HG03439 (cell line): ENCODE measurements around the gene BRINP1.

ENCODE experiments used
- ATAC-seq: cut with Tn5 transposase; IDR thresholded peaks from one replicate; pipeline ENCODE4 v1.9.1; 2021; ENCODE audit warnings: mild to moderate bottlenecking, moderate library complexity; ENCODE audit not compliant: unreplicated experiment

Gene BRINP1

DNA sequence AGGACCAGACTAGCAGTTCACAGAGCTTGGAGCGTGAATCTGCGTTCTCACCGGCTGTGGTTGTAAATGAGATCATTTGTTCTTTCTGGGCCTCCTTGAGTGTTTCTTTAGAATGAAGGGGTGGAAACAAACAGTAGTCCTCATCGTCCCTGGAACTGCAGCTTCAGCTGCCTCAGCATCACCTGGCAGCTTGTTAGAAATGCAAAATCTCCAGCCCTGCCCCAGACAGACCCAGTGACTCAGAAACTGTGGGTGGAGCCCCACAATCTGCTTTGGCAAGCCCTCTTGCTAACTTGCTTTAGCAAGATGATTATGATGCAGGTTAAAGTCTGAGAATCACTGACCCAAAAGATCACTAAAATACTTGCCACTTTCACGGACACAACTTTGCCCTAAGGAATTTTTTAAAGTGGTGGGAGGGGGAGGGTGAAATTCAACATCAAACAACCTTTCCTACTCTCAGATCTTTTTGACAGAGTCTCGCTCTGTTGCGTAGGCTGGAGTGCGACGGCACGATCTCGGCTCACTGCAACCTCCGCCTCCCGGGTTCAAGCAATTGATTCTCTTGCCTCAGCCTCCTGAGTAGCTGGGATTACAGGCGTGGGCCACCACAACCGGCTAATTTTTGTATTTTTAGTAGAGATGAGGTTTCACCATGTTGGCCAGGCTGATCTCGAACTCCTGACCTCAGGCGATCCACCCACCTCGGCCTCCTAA, 86.0 kb downstream of the BRINP1 start:
- ATAC-seq: no peak

DNA sequence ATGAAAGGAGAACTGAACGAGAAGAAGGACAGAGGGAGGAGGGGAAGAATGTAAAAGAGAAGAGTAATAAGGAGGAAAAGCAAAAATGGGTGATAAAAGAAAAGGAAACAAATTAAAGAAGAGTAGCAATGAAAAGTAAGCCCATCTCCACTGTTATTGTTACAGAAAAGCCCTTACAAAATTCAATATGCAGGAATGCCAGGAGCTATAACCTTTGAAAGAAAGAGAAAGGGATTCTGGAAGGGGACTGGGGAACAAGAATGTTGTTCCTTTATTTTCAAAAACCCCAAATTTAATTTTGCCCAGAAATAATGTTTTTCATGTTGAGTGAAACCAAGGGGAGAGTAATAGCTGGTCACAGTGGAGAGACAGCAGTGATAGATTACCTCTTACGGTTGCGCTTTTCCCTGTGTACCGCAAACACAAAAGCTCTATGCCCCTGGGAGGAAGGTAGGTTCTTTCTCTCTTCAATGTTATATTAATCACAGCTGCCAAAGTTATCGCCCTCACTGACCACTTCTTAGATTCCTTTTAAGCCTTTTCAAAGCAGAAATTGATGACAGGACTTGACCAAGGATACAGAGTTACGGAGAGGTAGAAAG, 86.7 kb downstream of the BRINP1 start:
- ATAC-seq: no peak

GRCh38 chr9:119280740-119281485, 88.3 kb downstream of the BRINP1 start:
- ATAC-seq: no peak

DNA sequence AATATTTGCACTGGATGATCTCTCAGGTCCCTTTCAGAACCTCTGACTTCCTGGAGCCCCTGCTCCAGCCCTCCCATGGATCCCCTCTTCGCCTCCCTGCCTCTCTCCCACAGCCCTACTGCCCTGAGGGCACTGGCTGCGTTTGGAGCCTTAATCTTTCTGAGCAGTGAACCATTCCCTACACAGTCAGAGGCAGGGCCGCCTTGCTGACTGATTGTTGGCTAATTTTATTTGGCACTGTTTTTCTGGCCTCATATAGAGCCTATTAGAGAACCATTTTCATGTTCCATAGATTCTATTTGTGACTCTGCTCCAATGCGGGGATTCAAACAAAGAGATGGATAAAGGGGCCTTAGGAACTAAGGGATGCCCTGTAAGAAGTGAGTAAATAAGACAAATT, 91.1 kb downstream of the BRINP1 start:
- no peak for ATAC-seq

- ATAC-seq: no peak
Measured at GRCh38 chr9:119273984-119274665, 95.1 kb downstream of the BRINP1 start.

DNA sequence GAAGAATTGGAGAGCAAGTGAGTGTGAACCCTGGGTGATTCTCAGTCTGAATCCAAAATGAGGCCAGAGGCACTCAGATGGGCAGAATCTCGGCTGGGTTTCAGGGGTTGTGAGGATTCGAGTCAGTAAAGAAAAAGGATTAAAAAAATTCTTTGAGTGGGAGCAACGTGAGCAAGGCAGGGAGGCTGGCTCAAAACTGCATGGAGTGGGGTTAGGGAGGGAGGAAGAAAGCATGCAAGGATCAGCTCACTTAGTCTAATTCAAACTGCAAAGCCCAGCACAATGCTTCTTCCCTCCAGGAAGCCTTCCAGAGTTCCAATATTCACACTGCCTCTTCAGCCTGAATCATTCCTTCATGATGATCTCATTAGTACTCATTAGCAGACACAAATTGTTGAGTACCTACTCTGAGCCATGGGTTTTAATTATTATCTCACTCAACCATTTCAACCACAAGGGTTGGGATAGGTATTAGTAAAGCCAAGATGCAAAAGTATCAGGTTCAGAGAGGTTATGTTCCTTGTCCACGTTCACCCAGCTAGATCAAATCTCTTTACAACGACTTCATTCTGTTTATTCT, 95.8 kb downstream of the BRINP1 start:
- ATAC-seq: no peak

DNA sequence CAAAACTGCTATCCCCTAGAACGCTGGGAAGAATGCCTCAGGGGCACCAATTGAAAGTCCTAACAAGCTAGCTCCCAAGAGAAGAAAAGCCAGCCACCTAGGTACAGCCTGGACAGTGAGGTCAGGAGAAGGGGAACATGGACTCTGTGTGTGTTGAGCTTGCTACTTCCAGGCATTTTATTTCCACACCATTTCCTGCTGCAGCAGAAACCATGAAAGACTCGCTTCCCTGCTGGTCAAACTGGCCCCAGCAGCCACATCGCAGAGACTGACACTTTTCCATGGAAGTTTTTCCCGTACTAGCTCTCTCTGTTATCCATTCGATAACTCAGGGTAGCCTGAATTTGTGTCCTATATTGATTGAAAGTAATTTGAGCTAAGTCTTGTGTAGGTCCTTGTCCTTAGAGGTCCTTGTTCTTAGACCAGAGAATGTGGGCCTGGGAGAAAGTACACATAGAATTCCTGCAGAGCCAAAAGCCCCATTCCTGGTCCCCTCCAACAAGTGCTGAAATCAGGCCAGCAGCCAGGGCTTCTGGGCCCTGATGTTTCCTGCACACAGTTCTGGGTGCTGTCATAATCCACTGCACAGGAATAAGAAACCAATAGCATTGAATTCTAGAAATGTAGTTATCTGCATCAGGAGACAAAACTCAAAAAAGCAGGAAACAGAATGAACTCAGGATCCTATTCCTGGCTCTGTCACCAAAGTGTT, 96.6 kb downstream of the BRINP1 start:
- no peak for ATAC-seq

GRCh38 chr9:119268985-119269384, 100.2 kb downstream of the BRINP1 start:
- no peak for ATAC-seq

DNA sequence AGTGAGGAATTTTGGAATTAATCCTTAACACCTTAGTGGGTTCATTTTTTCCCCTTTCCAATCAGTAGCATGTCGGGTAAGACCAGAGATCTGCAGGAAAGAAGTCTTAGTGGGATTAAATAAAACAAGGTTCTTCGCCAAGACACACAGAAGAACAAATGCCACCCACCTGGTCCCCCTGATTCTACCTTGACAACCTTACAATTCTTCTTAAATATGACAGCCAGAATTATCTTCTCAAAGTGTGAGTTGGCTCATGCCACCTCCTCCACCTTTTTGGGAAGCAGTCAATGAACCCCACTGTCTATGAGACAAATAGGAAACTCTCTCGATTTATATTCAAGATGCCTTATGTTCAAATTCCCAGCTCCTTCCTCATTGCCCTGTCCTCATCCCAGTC, 105.1 kb downstream of the BRINP1 start:
- no peak for ATAC-seq

DNA sequence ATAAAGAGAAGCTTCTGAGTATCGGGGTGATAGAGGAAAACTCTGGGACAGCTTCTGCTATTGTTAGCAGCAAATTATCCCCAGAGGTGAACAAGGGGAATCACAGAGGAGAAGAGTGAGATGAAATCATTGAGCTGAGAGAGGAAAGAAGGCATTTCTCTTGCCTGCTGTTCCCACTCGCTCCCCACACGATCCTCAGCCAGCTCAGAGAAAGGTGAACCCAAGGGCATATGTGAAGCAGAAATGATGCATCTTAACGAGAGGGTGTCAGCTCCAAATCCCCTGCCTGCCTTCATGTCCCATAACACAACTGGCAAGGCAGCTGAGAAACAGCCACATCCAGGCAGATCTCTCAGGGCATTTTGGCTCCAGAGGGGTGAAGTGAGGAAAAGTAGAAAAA, 111.6 kb downstream of the BRINP1 start:
- ATAC-seq: no peak

DNA sequence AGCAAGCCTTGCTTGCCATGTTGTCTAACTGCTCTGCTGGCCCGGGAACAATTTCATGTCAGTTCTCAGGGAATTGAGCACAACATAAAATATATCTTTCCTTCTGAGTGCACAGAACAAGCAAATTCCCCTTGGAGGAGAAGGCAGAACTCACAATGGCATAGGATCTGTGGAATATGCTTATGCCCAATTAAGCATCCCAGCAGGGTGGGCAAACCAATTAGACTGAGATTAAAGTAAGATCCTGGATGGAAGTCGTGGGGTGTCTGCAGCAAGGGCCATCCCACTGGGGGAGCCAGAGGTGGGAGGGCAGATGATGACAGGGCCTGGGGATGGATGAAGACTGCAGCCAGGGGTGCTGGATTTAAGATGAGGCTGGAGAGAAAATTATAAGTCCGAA, 114.1 kb downstream of the BRINP1 start:
- no peak for ATAC-seq

- ATAC-seq: no peak
Measured at GRCh38 chr9:119252671-119253299, 116.5 kb downstream of the BRINP1 start.

GRCh38 chr9:119251936-119252335, 117.3 kb downstream of the BRINP1 start:
- no peak for ATAC-seq

- ATAC-seq: no peak
Measured at GRCh38 chr9:119250730-119251129, 118.5 kb downstream of the BRINP1 start.

DNA sequence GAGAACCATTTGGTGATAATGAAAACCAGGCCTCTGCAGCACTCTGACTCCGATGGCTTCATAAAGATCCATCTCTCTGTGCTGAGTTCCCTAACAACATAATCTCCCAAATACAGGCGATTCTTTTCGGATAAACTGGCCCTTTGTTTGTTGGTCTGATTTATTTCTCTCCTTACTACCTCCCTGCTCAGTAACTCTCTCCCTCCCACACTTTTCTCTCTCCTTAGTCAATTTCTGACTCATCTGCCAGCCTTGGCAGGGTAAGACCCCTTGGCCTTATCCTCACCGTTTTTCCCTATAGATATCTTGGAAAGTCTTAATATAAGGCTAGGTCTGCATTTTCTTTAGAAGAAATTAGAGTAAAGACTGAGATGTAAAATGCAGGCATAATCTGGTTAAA, 128.7 kb downstream of the BRINP1 start:
- no peak for ATAC-seq

DNA sequence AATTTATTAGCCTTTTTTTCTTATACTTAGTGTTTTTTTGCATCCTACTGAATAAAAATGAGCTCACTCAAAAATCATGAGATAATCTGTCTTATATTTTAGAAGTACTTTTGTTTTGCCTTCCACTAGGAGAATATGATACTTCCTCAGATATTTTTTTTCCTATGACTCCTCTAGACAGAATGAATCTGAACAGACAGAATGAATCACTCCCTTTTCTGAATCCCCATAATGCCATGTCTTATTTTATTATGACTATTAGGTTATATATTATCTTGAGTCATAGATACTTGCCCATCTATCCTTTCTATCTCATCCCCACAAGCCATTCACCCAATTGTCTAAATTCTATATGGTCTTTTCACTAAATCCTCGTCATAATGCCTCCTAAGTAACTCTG, 134.6 kb downstream of the BRINP1 start:
- ATAC-seq: no peak

DNA sequence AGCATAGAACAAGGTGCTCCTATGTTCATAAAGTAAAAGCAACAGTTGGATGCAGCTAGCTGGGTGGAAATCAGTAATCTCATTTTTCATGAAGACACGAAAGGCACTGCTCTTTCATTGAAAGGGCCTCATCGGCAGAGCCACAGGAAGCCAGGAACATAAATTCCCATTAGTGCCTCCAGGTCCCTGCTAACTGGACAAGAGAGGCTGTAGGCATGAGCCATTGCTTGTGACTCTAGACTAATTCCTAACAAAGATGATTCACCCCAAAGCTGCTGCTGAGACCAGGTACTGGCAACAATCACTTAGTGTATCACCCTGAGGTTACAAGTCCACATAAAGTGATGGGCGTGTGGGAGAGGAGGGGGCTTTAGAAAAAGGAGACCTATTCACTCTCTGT, 141.8 kb downstream of the BRINP1 start:
- ATAC-seq: no peak

GRCh38 chr9:119224431-119224830, 144.8 kb downstream of the BRINP1 start:
- no peak for ATAC-seq

DNA sequence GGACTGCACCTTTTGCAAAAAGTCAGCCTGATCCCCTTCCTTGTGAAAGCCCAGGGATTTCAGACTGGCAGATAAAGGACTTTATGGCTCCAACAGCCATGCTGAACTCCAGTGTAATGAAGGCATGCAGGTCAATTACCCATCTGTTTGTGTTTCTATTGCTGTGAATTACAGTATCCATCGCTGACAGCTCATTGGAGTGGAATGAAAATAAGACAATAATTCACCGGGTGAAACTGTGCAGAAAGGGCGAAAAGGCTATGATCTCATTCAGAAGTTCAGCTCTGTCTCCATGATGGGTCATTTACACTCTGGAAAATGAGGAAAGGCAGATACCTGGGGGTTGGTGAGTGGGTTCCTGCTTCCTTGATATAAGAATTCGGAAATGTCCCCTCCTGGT, 148.0 kb downstream of the BRINP1 start:
- no peak for ATAC-seq

DNA sequence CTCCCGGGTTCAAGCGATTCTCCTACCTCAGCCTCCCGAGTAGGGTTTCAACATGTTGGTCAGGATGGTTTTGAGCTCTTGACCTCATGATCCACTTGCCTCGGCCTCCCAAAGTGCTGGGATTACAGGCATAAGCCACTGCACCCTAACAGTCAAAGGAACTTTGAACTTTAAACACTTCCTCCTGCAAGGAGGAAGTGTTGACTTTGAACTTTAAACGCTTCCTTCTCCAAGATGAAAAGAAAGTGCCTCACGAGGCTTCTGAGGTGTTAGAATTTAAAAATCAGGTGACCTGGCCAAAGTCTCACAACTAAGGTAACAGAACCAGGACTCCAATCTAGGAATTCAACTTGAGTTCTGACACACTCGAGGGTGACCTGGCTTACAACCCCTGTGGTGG, 150.9 kb downstream of the BRINP1 start:
- no peak for ATAC-seq
